HG02970 (cell line): ENCODE measurements around the gene S100A4.

Experiments
- ATAC-seq: cut with Tn5 transposase; IDR thresholded peaks from one replicate; pipeline ENCODE4 v1.9.1; 2021; ENCODE audit warnings: mild to moderate bottlenecking, moderate library complexity, moderate number of reproducible peaks; ENCODE audit not compliant: unreplicated experiment, low FRiP score

The S100A4 gene

GRCh38 chr1:153515504-153516394 is 29.9 kb downstream of the S100A4 start:
- ATAC-seq = no peak

- no peak for ATAC-seq
These were observed 31.9 kb downstream of the S100A4 start for GRCh38 chr1:153513666-153514065.

- ATAC-seq = no peak
These were observed 32.6 kb downstream of the S100A4 start for GRCh38 chr1:153513023-153513422.

GRCh38 chr1:153510984-153511410 is 34.6 kb downstream of the S100A4 start:
- no peak for ATAC-seq

- ATAC-seq = no peak
These were observed 35.8 kb downstream of the S100A4 start for GRCh38 chr1:153509729-153510354.

- ATAC-seq = no peak
These were observed 36.6 kb downstream of the S100A4 start for GRCh38 chr1:153509036-153509435.

- no peak for ATAC-seq
These were observed 37.6 kb downstream of the S100A4 start for GRCh38 chr1:153507926-153508583.

GRCh38 chr1:153506831-153507413 is 38.7 kb downstream of the S100A4 start:
- ATAC-seq = no peak

- ATAC-seq = no peak
These were observed 39.2 kb downstream of the S100A4 start for GRCh38 chr1:153506386-153506785.

GRCh38 chr1:153505576-153505975 is 40.0 kb downstream of the S100A4 start:
- no peak for ATAC-seq

GRCh38 chr1:153503766-153504165 is 41.8 kb downstream of the S100A4 start:
- ATAC-seq = no peak

GRCh38 chr1:153498746-153499145 is 46.9 kb downstream of the S100A4 start:
- no peak for ATAC-seq

- ATAC-seq = no peak
These were observed 50.1 kb downstream of the S100A4 start for GRCh38 chr1:153495536-153495935.

- ATAC-seq = no peak
These were observed 50.5 kb downstream of the S100A4 start for GRCh38 chr1:153494976-153495535.
